K562 (cell line): ENCODE results near the gene ESD. TPM values are rescaled to one million over a fixed set of nuclear protein-coding genes. Genes with fewer than 3 reads are reported as not detected.

Source experiments
- ATAC-seq: fragments of 200-7000 bp; cut with Tn5 transposase; 3 replicates; pipeline ENCODE4 v1.9.1; 2020; ENCODE audit warnings: moderate library complexity
- BruUV-seq: library from RNA; stranded (reverse); fragments of 400-500 nt; replicated peaks from 2 replicates; lab custom pipeline; 2021; lab: Mats Ljungman, UMichigan
- CTCF ChIA-PET: fragments of 300-600 bp; formaldehyde crosslinking; extraction: SDS; loops from one replicate; lab custom pipeline; 2021; ENCODE audit warnings: low intra/inter-chr PET ratio; lab: Yijun Ruan, JAX
- POLR2A ChIA-PET: fragments of 300-600, 350-650 bp; sonication (Branson Sonifier 250); formaldehyde crosslinking; extraction: SDS; loops from one replicate; lab custom pipeline; 2021; ENCODE audit warnings: antibody characterized with exemption, inconsistent platforms; lab: Yijun Ruan, JAX
- DNase-seq, 4 experiments: peaks; one replicate each; pipeline versions ENCODE4 v3.0.0 to v3.0.0-alpha.2; 2011 to 2018; ENCODE audit warnings: low spot score in 3 of 4, mixed read lengths in 3 of 4; ENCODE audit errors: extremely low read depth in 1 of 4
- FAIRE-seq: peaks from 2 replicates; lab custom pipeline; 2011; peaks lifted over from hg19 to GRCh38; lab: Jason Lieb, UNC
- H2AFZ ChIP-seq: 2 replicates; pipeline ENCODE4 v1.6.0; 2011; ENCODE audit warnings: low read depth, low read length, control low read depth, inconsistent platforms
- H3K27ac ChIP-seq: fragments of 200-600 bp; 3 replicates; pipeline ENCODE4 v1.8.0; 2011; ENCODE audit warnings: low read depth, mild to moderate bottlenecking, control low read depth, inconsistent platforms, low read length, moderate library complexity, mixed read lengths; ENCODE audit errors: extremely low read depth
- H3K27me3 ChIP-seq, 2 experiments: fragments of 300-600 bp in 1 of 2; 2 replicates in 1 of 2; 3 replicates in 1 of 2; pipeline versions ENCODE4 v1.6.0 to v1.8.0; 2011; ENCODE audit warnings: inconsistent platforms in 2 of 2, low read length in 2 of 2, mild to moderate bottlenecking in 1 of 2, mixed read lengths in 1 of 2, moderate library complexity in 1 of 2; ENCODE audit not compliant: control insufficient read depth in 2 of 2, insufficient read depth in 2 of 2
- H3K36me3 ChIP-seq: fragments of 300-600 bp; 3 replicates; pipeline ENCODE4 v1.8.0; 2011; ENCODE audit warnings: mild to moderate bottlenecking, low read length, inconsistent platforms; ENCODE audit not compliant: control insufficient read depth, insufficient read depth
- H3K4me1 ChIP-seq, 2 experiments: fragments of 200-600 bp in 1 of 2; replicated peaks in 1 of 2; 2 replicates in 1 of 2; 3 replicates in 1 of 2; pipeline versions ENCODE4 v1.5.1 to v1.8.0; 2011; ENCODE audit warnings: inconsistent platforms in 2 of 2, low read length in 2 of 2, mild to moderate bottlenecking in 1 of 2, mixed read lengths in 1 of 2, moderate library complexity in 1 of 2; ENCODE audit not compliant: control insufficient read depth in 2 of 2, insufficient read depth in 2 of 2
- H3K4me2 ChIP-seq: 2 replicates; pipeline ENCODE4 v1.6.1; 2011; ENCODE audit warnings: low read length, control low read depth, inconsistent platforms, mixed read lengths; ENCODE audit not compliant: insufficient read depth
- H3K4me3 ChIP-seq: fragments of 200-600 bp; sonication (generic), shearing (Covaris generic); 2 replicates; pipeline ENCODE4 v1.5.1; 2016; ENCODE audit warnings: control low read depth, inconsistent platforms
- H3K79me2 ChIP-seq: fragments of 200-600 bp; 3 replicates; pipeline ENCODE4 v1.8.0; 2011; ENCODE audit warnings: low read length, inconsistent platforms; ENCODE audit not compliant: control insufficient read depth, insufficient read depth
- H3K9ac ChIP-seq, 2 experiments: 2 replicates each; pipeline versions ENCODE4 v1.6.0 to v1.6.1; 2011; ENCODE audit warnings: low read depth in 2 of 2, low read length in 2 of 2, control low read depth in 1 of 2, inconsistent platforms in 1 of 2, mild to moderate bottlenecking in 1 of 2, mixed read lengths in 1 of 2; ENCODE audit not compliant: insufficient read depth in 1 of 2
- H3K9me1 ChIP-seq: one replicate; pipeline ENCODE4 v1.6.0; 2011; ENCODE audit warnings: inconsistent platforms, mild to moderate bottlenecking, low read length, moderate library complexity; ENCODE audit not compliant: control insufficient read depth, insufficient read depth
- H3K9me3 ChIP-seq: replicated peaks from 2 replicates; pipeline ENCODE4 v1.5.1; 2011; ENCODE audit warnings: low read depth, low read length, inconsistent platforms; ENCODE audit not compliant: control insufficient read depth, insufficient read depth
- H4K20me1 ChIP-seq: replicated peaks from 2 replicates; pipeline ENCODE4 v1.6.1; 2011; ENCODE audit warnings: low read length, inconsistent platforms, mixed read lengths; ENCODE audit not compliant: control insufficient read depth, insufficient read depth
- ETS1 ChIP-seq: conservative IDR thresholded peaks from 2 replicates; pipeline ENCODE4 v1.6.1; 2011; ENCODE audit warnings: low read depth, mild to moderate bottlenecking, low read length; ENCODE audit not compliant: control insufficient read depth
- MGA ChIP-seq: fragments of 450-650 bp; IDR thresholded peaks from 2 replicates; pipeline ENCODE4 v1.6.1; 2016; ENCODE audit warnings: mild to moderate bottlenecking, moderate library complexity
- RAD51 ChIP-seq: fragments of 450-650 bp; IDR thresholded peaks from 2 replicates; pipeline ENCODE4 v1.7.1; 2016; ENCODE audit warnings: low read depth, mild to moderate bottlenecking, borderline replicate concordance
- ZBTB1 ChIP-seq: sonication (generic); formaldehyde crosslinking; IDR thresholded peaks from 2 replicates; pipeline ENCODE4 v1.8.1; 2023; ENCODE audit warnings: missing genetic modification reagents, low read depth, mild to moderate bottlenecking, borderline replicate concordance
- ZNF644 ChIP-seq: fragments of 200-800 bp; sonication (Bioruptor generic); IDR thresholded peaks from 2 replicates; pipeline ENCODE4 v1.6.1; 2016; ENCODE audit warnings: low read depth, missing genetic modification characterization, missing compliant biosample characterization
- WGBS: fragments of 100-300 bp; shearing (Covaris generic); methylation state at CpG from one replicate; pipeline ENCODE4 v1.1.6; 2016; ENCODE audit warnings: low coverage, mixed read lengths; ENCODE audit not compliant: insufficient coverage; ENCODE audit errors: missing lambda C conversion rate; 5-methylcytosine and 5-hydroxymethylcytosine counted together
- in situ Hi-C: fragments of 300-500 bp; cut with MboI; formaldehyde crosslinking; loops from 4 replicates; pipeline ENCODE4 v1.15.0; 2018; ENCODE audit warnings: inconsistent platforms, mixed read lengths
- intact Hi-C: fragments of 100-400 bp; cut with micrococcal nuclease; formaldehyde crosslinking; loops from 2 replicates; pipeline ENCODE4 v1.14.2; 2022
- polyA plus RNA-seq, 8 experiments: library from polyadenylated mRNA; depleted of rRNA in 4 of 8; stranded (reverse) in 5 of 8; unstranded in 3 of 8; fragments of >200 nt; fragmentation: Nextera tagmentation in 2 of 8; fragmentation: Illumina TruSeq in 1 of 8; extraction: Ambion mirVana in 2 of 8; extraction: Trizol in 1 of 8; gene quantifications; 2 replicates each; pipeline versions ENCODE4 v1.2.1 to v1.2.3, GENCODE V29; 2011 to 2014; ENCODE audit warnings: inconsistent platforms in 1 of 8, missing spikeins in 1 of 8
- total RNA-seq, 7 experiments: library from RNA; depleted of rRNA in 6 of 7; stranded (reverse); fragments of >200 nt in 6 of 7; fragmentation: Illumina TruSeq in 2 of 7; extraction: Trizol in 2 of 7; gene quantifications; 2 replicates each; pipeline versions ENCODE4 v1.2.1 to v1.2.3, GENCODE V29; 2011 to 2021; ENCODE audit warnings: low replicate concordance in 1 of 7

The ESD gene
- total and polyA plus RNA-seq, 9 of the 15 experiments (the other 6 are each of a cell fraction or from before 2014, with no cell fraction given): 88.9 to 402 (median 232) TPM

GRCh38 chr13:46738766-46739165 lies 58.2 kb downstream of the ESD start:
- Histone ChIP-seq H3K9me3 (no peaks in the 10 kb centered on the region), H3K4me2 (no peak overlapping the region), H3K36me3 (peaks cover 7% of the 10 kb centered on the region; the same call in 1 of the 3 replicates), H2AFZ (no peak overlapping the region), H3K79me2 (no peaks in the 10 kb centered on the region), H3K4me1 (no peaks in the 10 kb centered on the region), H3K4me3 (no peak overlapping the region), H3K27me3 (no peaks in the 10 kb centered on the region), H3K27ac (no peak overlapping the region), H4K20me1 (no peaks in the 10 kb centered on the region), H3K9ac (no peak overlapping the region), H3K9me1 (no peaks in the 10 kb centered on the region)
- in situ Hi-C loops: no loop called here
- WGBS: 67% methylated on average over 1 of the region's 1 CpG
- no peak for FAIRE-seq
- no TSS peak for BruUV-seq
- no peak for ATAC-seq
- intact Hi-C loops: no loop called here
- ChIA-PET POLR2A (interaction anchor here (0.6 kb wide), 1 partner anchor 44 kb away, joined by 3 read pairs; no protein-coding TSS in a partner anchor), CTCF (no interaction called here)
- DNase-seq: no peak
- TF ChIP-seq MGA (no peak), ETS1 (no peak), ZNF644 (tag) (no peak), RAD51 (no peak), ZBTB1 (CRISPR knock-in tag) (no peak)
